ENCODE data around the gene PTPRO. TPM values are rescaled to one million over a fixed set of nuclear protein-coding genes. Genes with fewer than 3 reads are reported as not detected.

The PTPRO gene
- total RNA-seq, 1 donor from 2014 or later = 4.3 TPM

- Mint-ChIP-seq H3K4me3 (no peak overlapping the region), H3K27me3 (ENCODE audit: low read depth) (peaks cover 12% of the 10 kb centered on the region), H3K4me1 (peaks cover 2% of the 10 kb centered on the region), H3K9me3 (no peaks in the 10 kb centered on the region), H3K36me3 (no peaks in the 10 kb centered on the region), H3K27ac (no peak overlapping the region)
- no peak for DNase-seq (ENCODE audit: low spot score in 2 of 2, unreplicated experiment in 2 of 2)
- no peak for TF ChIP-seq CTCF (IDR thresholded peaks at IDR 0.05; ENCODE audit: unreplicated experiment)
These were observed 105.6 kb downstream of the PTPRO start for GRCh38 chr12:15427913-15428312.

DNA sequence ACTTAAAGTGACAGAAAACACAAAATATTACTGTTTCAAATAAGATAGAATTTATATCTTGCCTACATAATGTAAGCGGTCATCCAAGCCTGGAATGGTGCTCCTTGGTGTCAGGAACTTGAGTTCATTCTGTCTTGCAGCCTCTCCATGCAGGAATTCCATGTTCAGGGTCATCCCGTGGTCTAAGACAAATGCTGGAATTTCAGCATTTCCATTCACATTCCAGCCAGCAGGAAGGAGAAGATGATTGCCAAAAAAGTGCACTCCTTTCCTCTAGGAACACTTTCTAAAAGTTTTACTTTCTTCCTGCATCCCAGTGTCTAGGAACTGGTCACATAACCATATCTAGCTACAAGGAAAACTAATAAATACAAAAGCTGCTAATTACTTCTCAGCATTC, 106.3 kb downstream of the PTPRO start:
- no peak overlapping the region for H3K27ac Mint-ChIP-seq
- no peak overlapping the region for H3K4me3 Mint-ChIP-seq
- peaks cover 12% of the 10 kb centered on the region for H3K27me3 Mint-ChIP-seq (ENCODE audit: low read depth)
- no peak for TF ChIP-seq CTCF (IDR thresholded peaks at IDR 0.05; ENCODE audit: unreplicated experiment)
- no peaks in the 10 kb centered on the region for H3K9me3 Mint-ChIP-seq
- H3K36me3 Mint-ChIP-seq = no peaks in the 10 kb centered on the region
- peaks cover 2% of the 10 kb centered on the region for H3K4me1 Mint-ChIP-seq
- no peak for DNase-seq (ENCODE audit: low spot score in 2 of 2, unreplicated experiment in 2 of 2)

GRCh38 chr12:15429262-15429661, 107.0 kb downstream of the PTPRO start:
- Mint-ChIP-seq H3K9me3 (no peaks in the 10 kb centered on the region), H3K4me1 (peaks cover 2% of the 10 kb centered on the region), H3K36me3 (no peaks in the 10 kb centered on the region), H3K27ac (no peak overlapping the region), H3K4me3 (no peak overlapping the region), H3K27me3 (ENCODE audit: low read depth) (peaks cover 12% of the 10 kb centered on the region)
- TF ChIP-seq CTCF (IDR thresholded peaks at IDR 0.05; ENCODE audit: unreplicated experiment) = no peak
- no peak for DNase-seq (ENCODE audit: low spot score in 2 of 2, unreplicated experiment in 2 of 2)

- no peak for TF ChIP-seq CTCF (IDR thresholded peaks at IDR 0.05; ENCODE audit: unreplicated experiment)
- Mint-ChIP-seq H3K27ac (no peak overlapping the region), H3K4me3 (no peak overlapping the region), H3K4me1 (no peaks in the 10 kb centered on the region), H3K27me3 (ENCODE audit: low read depth) (peaks cover 6% of the 10 kb centered on the region), H3K9me3 (peaks cover 20% of the 10 kb centered on the region), H3K36me3 (no peaks in the 10 kb centered on the region)
- DNase-seq (ENCODE audit: low spot score in 2 of 2, unreplicated experiment in 2 of 2) = no peak
These were observed 113.3 kb downstream of the PTPRO start for GRCh38 chr12:15435597-15435996.

DNA sequence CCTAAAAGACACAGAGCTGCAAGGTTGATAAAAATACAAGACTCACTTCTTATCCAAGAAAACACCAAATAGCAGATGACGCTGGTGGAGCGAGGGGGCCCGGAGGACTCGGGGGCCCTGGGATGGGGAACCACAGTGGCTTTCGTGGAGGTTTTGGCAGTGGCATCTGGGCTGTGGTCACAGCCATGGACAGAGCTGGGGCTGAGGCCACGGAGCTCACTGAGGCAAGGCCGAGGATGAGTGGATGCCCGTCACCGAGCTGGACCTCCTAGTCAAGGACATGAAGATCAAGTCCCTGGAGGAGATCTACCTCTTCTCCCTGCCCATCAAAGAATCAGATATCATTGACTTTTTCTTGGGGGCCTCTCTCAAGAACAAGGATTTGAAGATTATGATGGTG, 117.2 kb downstream of the PTPRO start:
- H3K36me3 Mint-ChIP-seq = no peaks in the 10 kb centered on the region
- H3K9me3 Mint-ChIP-seq = peaks cover 30% of the 10 kb centered on the region
- DNase-seq (ENCODE audit: low spot score in 2 of 2, unreplicated experiment in 2 of 2) = no peak
- H3K27ac Mint-ChIP-seq = no peak overlapping the region
- no peaks in the 10 kb centered on the region for H3K4me1 Mint-ChIP-seq
- TF ChIP-seq CTCF (IDR thresholded peaks at IDR 0.05; ENCODE audit: unreplicated experiment) = no peak
- no peak overlapping the region for H3K4me3 Mint-ChIP-seq
- H3K27me3 Mint-ChIP-seq (ENCODE audit: low read depth) = no peaks in the 10 kb centered on the region

DNA sequence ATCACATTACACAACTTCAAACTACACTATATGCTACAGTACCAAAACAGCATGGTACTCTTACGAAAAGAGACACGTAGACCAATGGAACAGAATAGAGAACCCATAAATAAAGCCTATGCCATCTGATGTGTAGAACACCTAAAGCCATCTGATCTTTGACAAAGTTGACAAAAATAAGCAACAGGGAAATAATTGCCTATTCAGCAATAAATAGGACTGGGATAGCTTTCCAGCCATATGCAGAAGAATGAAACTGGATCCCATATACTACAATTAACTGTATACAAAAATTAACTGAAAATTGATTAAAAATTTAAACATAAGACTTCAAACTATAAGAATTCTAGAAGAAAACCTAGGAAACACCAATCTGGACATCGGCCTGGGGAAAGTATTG, 120.7 kb downstream of the PTPRO start:
- H3K4me1 Mint-ChIP-seq = no peaks in the 10 kb centered on the region
- DNase-seq (ENCODE audit: low spot score in 2 of 2, unreplicated experiment in 2 of 2) = no peak
- H3K9me3 Mint-ChIP-seq = peaks cover 26% of the 10 kb centered on the region
- peaks cover 2% of the 10 kb centered on the region for H3K27me3 Mint-ChIP-seq (ENCODE audit: low read depth)
- no peaks in the 10 kb centered on the region for H3K36me3 Mint-ChIP-seq
- H3K27ac Mint-ChIP-seq = no peak overlapping the region
- no peak for TF ChIP-seq CTCF (IDR thresholded peaks at IDR 0.05; ENCODE audit: unreplicated experiment)
- no peak overlapping the region for H3K4me3 Mint-ChIP-seq
